ENCODE data around the gene PSMB2. TPM values are rescaled to one million over a fixed set of nuclear protein-coding genes. Genes with fewer than 3 reads are reported as not detected.

Gene PSMB2
- total RNA-seq, 1 experiment from 2014 or later = 59.9 TPM

DNA sequence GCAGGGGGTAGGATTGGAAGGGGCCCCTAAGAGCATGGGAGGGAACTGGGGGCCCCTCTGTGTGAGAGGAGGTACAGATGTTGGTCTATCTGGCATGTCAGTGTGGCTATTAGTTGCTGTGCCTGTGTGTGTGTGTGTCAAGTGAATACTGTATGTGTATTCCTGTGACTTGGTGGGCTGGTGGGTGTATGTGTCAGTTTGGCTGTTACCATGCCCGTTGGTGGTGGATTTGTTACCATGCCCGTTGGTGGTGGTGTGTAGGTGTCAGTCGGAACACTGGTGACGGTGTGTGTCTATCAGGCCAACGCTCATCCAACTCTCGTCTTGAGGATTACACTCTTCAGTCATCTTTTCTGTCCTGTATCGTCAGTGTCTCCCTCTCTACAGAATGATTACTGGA is 45.6 kb downstream of the PSMB2 start:
- POLR2A ChIA-PET = no interaction called here

DNA sequence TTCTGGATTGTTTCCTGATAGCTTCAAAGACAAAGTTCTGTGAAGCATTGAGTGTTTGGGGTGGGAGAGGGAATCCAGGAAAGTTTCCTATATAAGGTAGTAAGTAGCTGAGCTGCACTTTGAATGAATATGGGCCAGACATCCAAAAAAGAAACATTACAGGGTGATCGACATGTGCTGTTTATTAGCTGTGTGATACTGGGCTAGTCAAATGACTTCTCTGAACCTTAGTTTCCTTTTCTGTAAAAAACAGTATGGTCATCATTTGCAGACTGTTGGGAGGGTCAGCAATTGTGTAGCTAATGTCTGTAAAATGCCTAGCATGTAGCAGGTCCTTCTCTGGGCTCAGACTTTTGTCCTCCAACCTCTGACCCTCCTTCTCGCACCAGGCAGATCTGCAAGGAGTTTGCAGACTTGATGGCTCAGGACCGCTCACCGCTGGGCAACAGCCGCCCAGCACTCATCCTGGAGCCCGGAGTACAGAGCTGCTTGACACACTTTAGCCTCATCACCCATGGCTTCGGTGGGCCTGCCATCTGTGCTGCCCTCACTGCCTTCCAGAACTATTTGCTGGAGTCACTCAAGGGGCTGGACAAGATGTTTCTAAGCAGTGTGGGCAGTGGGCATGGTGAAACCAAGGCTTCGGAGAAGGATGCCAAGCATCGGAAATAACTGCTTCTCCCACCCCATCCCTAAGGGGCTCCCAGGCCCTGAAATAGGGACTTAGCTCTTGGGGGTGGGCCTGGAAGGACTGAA is 47.1 kb downstream of the PSMB2 start:
- Histone ChIP-seq H3K4me3 (ENCODE audit: low read depth, low read length) (no peak overlapping the region), H3K4me1 (no peaks in the 10 kb centered on the region), H3K9me3 (no peaks in the 10 kb centered on the region), H3K36me3 (ENCODE audit: control insufficient read depth, insufficient read depth, low read length) (no peaks in the 10 kb centered on the region), H3K27me3 (replicated peaks; ENCODE audit: control insufficient read depth, insufficient read depth, low read length) (no peaks in the 10 kb centered on the region)
- no peak for DNase-seq
- CTCF ChIA-PET = no interaction called here
- POLR2A ChIA-PET = no interaction called here
- no TSS peak for BruUV-seq (replicated peaks)
- Mint-ChIP-seq H3K4me3 (ENCODE audit: unreplicated experiment) (no peak overlapping the region), H3K4me1 (ENCODE audit: low read depth, unreplicated experiment) (no peaks in the 10 kb centered on the region), H3K27me3 (ENCODE audit: insufficient read depth, unreplicated experiment) (no peaks in the 10 kb centered on the region), H3K9me3 (ENCODE audit: unreplicated experiment) (no peaks in the 10 kb centered on the region), H3K27ac (ENCODE audit: unreplicated experiment) (no peak overlapping the region), H3K36me3 (ENCODE audit: insufficient read depth, unreplicated experiment) (peaks cover 18% of the 10 kb centered on the region)
- TF ChIP-seq, protein P1, sequence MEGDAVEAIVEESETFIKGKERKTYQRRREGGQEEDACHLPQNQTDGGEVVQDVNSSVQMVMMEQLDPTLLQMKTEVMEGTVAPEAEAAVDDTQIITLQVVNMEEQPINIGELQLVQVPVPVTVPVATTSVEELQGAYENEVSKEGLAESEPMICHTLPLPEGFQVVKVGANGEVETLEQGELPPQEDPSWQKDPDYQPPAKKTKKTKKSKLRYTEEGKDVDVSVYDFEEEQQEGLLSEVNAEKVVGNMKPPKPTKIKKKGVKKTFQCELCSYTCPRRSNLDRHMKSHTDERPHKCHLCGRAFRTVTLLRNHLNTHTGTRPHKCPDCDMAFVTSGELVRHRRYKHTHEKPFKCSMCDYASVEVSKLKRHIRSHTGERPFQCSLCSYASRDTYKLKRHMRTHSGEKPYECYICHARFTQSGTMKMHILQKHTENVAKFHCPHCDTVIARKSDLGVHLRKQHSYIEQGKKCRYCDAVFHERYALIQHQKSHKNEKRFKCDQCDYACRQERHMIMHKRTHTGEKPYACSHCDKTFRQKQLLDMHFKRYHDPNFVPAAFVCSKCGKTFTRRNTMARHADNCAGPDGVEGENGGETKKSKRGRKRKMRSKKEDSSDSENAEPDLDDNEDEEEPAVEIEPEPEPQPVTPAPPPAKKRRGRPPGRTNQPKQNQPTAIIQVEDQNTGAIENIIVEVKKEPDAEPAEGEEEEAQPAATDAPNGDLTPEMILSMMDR (IDR thresholded peaks at IDR 0.05; ENCODE audit: insufficient read depth in 1 of 2, low read depth in 1 of 2, low read length in 1 of 2, severe bottlenecking in 1 of 2, unreplicated experiment in 1 of 2) = no peak
- intact Hi-C loops (cut with micrococcal nuclease; ENCODE audit: unreplicated experiment) = no loop called here

More for the DNA sequence above, 45.6 kb downstream of the PSMB2 start:
- H3K36me3 ChIP-seq (ENCODE audit: control insufficient read depth, insufficient read depth, low read length) = no peaks in the 10 kb centered on the region
- H3K27me3 ChIP-seq (replicated peaks; ENCODE audit: control insufficient read depth, insufficient read depth, low read length) = no peaks in the 10 kb centered on the region
- DNase-seq = no peak
- no peak overlapping the region for H3K4me3 ChIP-seq (ENCODE audit: low read depth, low read length)
- Mint-ChIP-seq H3K4me1 (ENCODE audit: low read depth, unreplicated experiment) (no peaks in the 10 kb centered on the region), H3K27ac (ENCODE audit: unreplicated experiment) (no peak overlapping the region), H3K4me3 (ENCODE audit: unreplicated experiment) (no peak overlapping the region), H3K36me3 (ENCODE audit: insufficient read depth, unreplicated experiment) (peaks cover 18% of the 10 kb centered on the region), H3K9me3 (ENCODE audit: unreplicated experiment) (no peaks in the 10 kb centered on the region), H3K27me3 (ENCODE audit: insufficient read depth, unreplicated experiment) (no peaks in the 10 kb centered on the region)
- intact Hi-C loops (cut with micrococcal nuclease; ENCODE audit: unreplicated experiment) = no loop called here
- H3K4me1 ChIP-seq = no peaks in the 10 kb centered on the region
- BruUV-seq (replicated peaks) = no TSS peak
- TF ChIP-seq, protein P1 (IDR thresholded peaks at IDR 0.05; ENCODE audit: insufficient read depth in 1 of 2, low read depth in 1 of 2, low read length in 1 of 2, severe bottlenecking in 1 of 2, unreplicated experiment in 1 of 2) = no peak
- H3K9me3 ChIP-seq = no peaks in the 10 kb centered on the region
- CTCF ChIA-PET = no interaction called here

DNA sequence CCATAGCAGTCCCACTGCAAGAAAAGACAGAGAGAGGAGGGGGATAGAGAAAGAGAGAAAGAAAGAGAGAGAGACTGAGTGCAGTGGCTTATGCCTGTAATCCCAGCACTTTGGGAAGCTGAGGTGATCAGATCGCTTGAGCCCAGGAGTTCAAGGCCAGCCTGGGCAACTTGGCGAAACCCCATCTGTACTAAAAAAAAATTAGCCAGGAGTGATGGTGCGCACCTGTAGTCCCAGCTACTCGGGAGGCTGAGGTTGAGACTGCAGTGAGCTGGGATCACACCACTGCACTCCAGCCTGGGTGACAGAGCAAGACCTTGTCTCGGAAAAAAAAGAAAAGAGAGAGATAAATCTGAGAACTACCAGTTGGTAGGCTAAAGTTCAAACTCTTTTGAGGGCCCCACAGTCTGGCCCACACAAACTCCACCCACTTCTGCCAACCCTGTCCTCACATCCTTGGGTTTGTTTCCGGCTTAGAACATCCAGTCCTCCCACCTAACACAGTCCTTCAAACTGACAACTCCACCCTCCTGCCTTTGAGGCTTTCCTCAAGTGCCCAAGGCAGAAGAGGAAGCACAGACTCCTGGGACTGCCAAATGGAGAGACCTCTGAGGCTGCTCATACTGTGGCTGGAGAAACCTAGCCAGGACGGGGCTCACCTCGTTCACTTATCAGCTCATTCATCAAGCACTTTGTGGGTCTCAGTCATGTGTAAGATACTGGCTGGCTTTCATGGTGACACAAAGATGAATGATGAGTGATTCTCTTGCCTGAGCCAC is 48.1 kb downstream of the PSMB2 start:
- POLR2A ChIA-PET = no interaction called here

More for the DNA sequence above, 48.1 kb downstream of the PSMB2 start:
- no peaks in the 10 kb centered on the region for H3K4me1 Mint-ChIP-seq (ENCODE audit: low read depth, unreplicated experiment)
- no peak for DNase-seq
- no peaks in the 10 kb centered on the region for H3K9me3 Mint-ChIP-seq (ENCODE audit: unreplicated experiment)
- no peaks in the 10 kb centered on the region for H3K27me3 Mint-ChIP-seq (ENCODE audit: insufficient read depth, unreplicated experiment)
- no peaks in the 10 kb centered on the region for H3K27me3 ChIP-seq (replicated peaks; ENCODE audit: control insufficient read depth, insufficient read depth, low read length)
- no peak overlapping the region for H3K4me3 Mint-ChIP-seq (ENCODE audit: unreplicated experiment)
- peaks cover 18% of the 10 kb centered on the region for H3K36me3 Mint-ChIP-seq (ENCODE audit: insufficient read depth, unreplicated experiment)
- H3K36me3 ChIP-seq (ENCODE audit: control insufficient read depth, insufficient read depth, low read length) = no peaks in the 10 kb centered on the region
- intact Hi-C loops (cut with micrococcal nuclease; ENCODE audit: unreplicated experiment) = no loop called here
- CTCF ChIA-PET = no interaction called here
- H3K4me1 ChIP-seq = no peaks in the 10 kb centered on the region
- H3K9me3 ChIP-seq = no peaks in the 10 kb centered on the region
- H3K27ac Mint-ChIP-seq (ENCODE audit: unreplicated experiment) = no peak overlapping the region
- BruUV-seq (replicated peaks) = no TSS peak
- H3K4me3 ChIP-seq (ENCODE audit: low read depth, low read length) = no peak overlapping the region
- TF ChIP-seq, protein P1 (IDR thresholded peaks at IDR 0.05; ENCODE audit: insufficient read depth in 1 of 2, low read depth in 1 of 2, low read length in 1 of 2, severe bottlenecking in 1 of 2, unreplicated experiment in 1 of 2) = no peak
